GM18505 (cell line): ENCODE data around the gene SMURF1.

Experiments
- ATAC-seq: cut with Tn5 transposase; IDR thresholded peaks from one replicate; pipeline ENCODE4 v1.9.1; 2021; ENCODE audit not compliant: unreplicated experiment
- POLR2A ChIP-seq: IDR thresholded peaks from 4 replicates; pipeline ENCODE4 v1.6.1; 2011; ENCODE audit warnings: borderline replicate concordance; ENCODE audit not compliant: insufficient read depth, insufficient read length; ENCODE audit errors: extremely low read depth

SMURF1 gene

GRCh38 chr7:99123571-99124033 is 20.3 kb downstream of the SMURF1 start:
- no peak for TF ChIP-seq POLR2A
- no peak for ATAC-seq

GRCh38 chr7:99122762-99123161 is 21.1 kb downstream of the SMURF1 start:
- no peak for TF ChIP-seq POLR2A
- no peak for ATAC-seq

GRCh38 chr7:99121496-99122021 is 22.3 kb downstream of the SMURF1 start:
- no peak for ATAC-seq
- TF ChIP-seq POLR2A = no peak

GRCh38 chr7:99120916-99121315 is 23.0 kb downstream of the SMURF1 start:
- ATAC-seq = no peak

GRCh38 chr7:99120501-99120900 is 23.4 kb downstream of the SMURF1 start:
- TF ChIP-seq POLR2A = no peak
- no peak for ATAC-seq

More at GRCh38 chr7:99120916-99121315, 23.0 kb downstream of the SMURF1 start:
- TF ChIP-seq POLR2A = no peak

GRCh38 chr7:99118077-99118476 is 25.8 kb downstream of the SMURF1 start:
- ATAC-seq = no peak

GRCh38 chr7:99116144-99116543 is 27.8 kb downstream of the SMURF1 start:
- no peak for TF ChIP-seq POLR2A
- no peak for ATAC-seq

More at GRCh38 chr7:99118077-99118476, 25.8 kb downstream of the SMURF1 start:
- TF ChIP-seq POLR2A = no peak

GRCh38 chr7:99115379-99115778 is 28.5 kb downstream of the SMURF1 start:
- no peak for ATAC-seq
- TF ChIP-seq POLR2A = no peak

GRCh38 chr7:99112979-99113378 is 30.9 kb downstream of the SMURF1 start:
- ATAC-seq = no peak
- TF ChIP-seq POLR2A = no peak

GRCh38 chr7:99112097-99112496 is 31.8 kb downstream of the SMURF1 start:
- TF ChIP-seq POLR2A = no peak
- no peak for ATAC-seq

GRCh38 chr7:99111591-99111990 is 32.3 kb downstream of the SMURF1 start:
- no peak for ATAC-seq
- no peak for TF ChIP-seq POLR2A

GRCh38 chr7:99109108-99110051 is 34.5 kb downstream of the SMURF1 start:
- no peak for TF ChIP-seq POLR2A
- no peak for ATAC-seq

GRCh38 chr7:99108613-99109012 is 35.3 kb downstream of the SMURF1 start:
- ATAC-seq = no peak
- TF ChIP-seq POLR2A = no peak

GRCh38 chr7:99106821-99107241 is 37.1 kb downstream of the SMURF1 start:
- TF ChIP-seq POLR2A = no peak
- ATAC-seq = no peak
